ENCODE data around the gene SPNS3. TPM values are rescaled to one million over a fixed set of nuclear protein-coding genes. Genes with fewer than 3 reads are reported as not detected.

Gene SPNS3
- total RNA-seq, 1 experiment from 2014 or later = 15.9 TPM

GRCh38 chr17:4438162-4438944 lies 4.6 kb downstream of the SPNS3 start:
- no peaks in the 10 kb centered on the region for H3K27me3 ChIP-seq (ENCODE audit: insufficient read depth, low read depth)
- no peaks in the 10 kb centered on the region for H4K20me1 ChIP-seq (ENCODE audit: insufficient read depth)
- no peak for DNase-seq
- BruUV-seq (replicated peaks) = no TSS peak
- ChIA-PET POLR2A (ENCODE audit: unreplicated experiment) (no interaction called here), CTCF (no interaction called here)
- no peak overlapping the region for H3K4me2 ChIP-seq
- TF ChIP-seq CTCF (conservative IDR thresholded peaks at IDR 0.05) (no peak), EZH2 (IDR thresholded peaks at IDR 0.05; ENCODE audit: low read depth) (no peak)
- H3K9me3 ChIP-seq (ENCODE audit: insufficient read depth, low read depth) = no peaks in the 10 kb centered on the region
- H3F3A ChIP-seq (ENCODE audit: insufficient read depth, low read depth) = peaks cover 21% of the 10 kb centered on the region; the same call in 1 of the 2 replicates
- intact Hi-C loops (cut with micrococcal nuclease; ENCODE audit: unreplicated experiment) = no loop called here
- H3K4me1 ChIP-seq (replicated peaks; ENCODE audit: insufficient read depth) = no peaks in the 10 kb centered on the region
- no peaks in the 10 kb centered on the region for H3K9me2 ChIP-seq (ENCODE audit: insufficient read depth)
- H3K4me3 ChIP-seq = no peak overlapping the region
- no peak overlapping the region for H2AFZ ChIP-seq
- no peaks in the 10 kb centered on the region for H3K36me3 ChIP-seq (ENCODE audit: low read depth)
- H3K27ac ChIP-seq = no peak overlapping the region
- no peaks in the 10 kb centered on the region for H3K79me2 ChIP-seq (ENCODE audit: low read depth)

GRCh38 chr17:4440021-4440420 lies 6.3 kb downstream of the SPNS3 start:
- H3K4me1 ChIP-seq (replicated peaks; ENCODE audit: insufficient read depth) = peaks cover 10% of the 10 kb centered on the region
- intact Hi-C loops (cut with micrococcal nuclease; ENCODE audit: unreplicated experiment) = no loop called here
- H3K4me3 ChIP-seq = no peak overlapping the region
- no peaks in the 10 kb centered on the region for H4K20me1 ChIP-seq (ENCODE audit: insufficient read depth)
- H3K9me2 ChIP-seq (ENCODE audit: insufficient read depth) = no peaks in the 10 kb centered on the region
- H3K9me3 ChIP-seq (ENCODE audit: insufficient read depth, low read depth) = no peaks in the 10 kb centered on the region
- no peak overlapping the region for H2AFZ ChIP-seq
- no TSS peak for BruUV-seq (replicated peaks)
- no peak overlapping the region for H3K4me2 ChIP-seq
- TF ChIP-seq EZH2 (IDR thresholded peaks at IDR 0.05; ENCODE audit: low read depth) = no peak
- TF ChIP-seq CTCF (conservative IDR thresholded peaks at IDR 0.05) = no peak
- H3K27ac ChIP-seq = no peak overlapping the region
- ChIA-PET CTCF (no interaction called here), POLR2A (ENCODE audit: unreplicated experiment) (interaction anchor here (0.6 kb wide), 1 partner anchor 469 kb away, joined by 3 read pairs; no protein-coding TSS in a partner anchor)
- no peaks in the 10 kb centered on the region for H3K36me3 ChIP-seq (ENCODE audit: low read depth)
- no peaks in the 10 kb centered on the region for H3K27me3 ChIP-seq (ENCODE audit: insufficient read depth, low read depth)
- H3F3A ChIP-seq (ENCODE audit: insufficient read depth, low read depth) = peaks cover 38% of the 10 kb centered on the region
- no peak for DNase-seq
- H3K79me2 ChIP-seq (ENCODE audit: low read depth) = no peaks in the 10 kb centered on the region

GRCh38 chr17:4440690-4441686 lies 7.2 kb downstream of the SPNS3 start:
- ChIA-PET POLR2A (ENCODE audit: unreplicated experiment) (no interaction called here), CTCF (interaction anchor here (0.6 to 0.8 kb wide), 2 partner anchors 16 to 99 kb away, joined by 3 to 5 read pairs; no protein-coding TSS in a partner anchor)
- no peak overlapping the region for H3K4me3 ChIP-seq

More at GRCh38 chr17:4440690-4441686, 7.2 kb downstream of the SPNS3 start:
- Histone ChIP-seq H3K4me2 (no peak overlapping the region), H3K9me3 (ENCODE audit: insufficient read depth, low read depth) (no peaks in the 10 kb centered on the region), H3F3A (ENCODE audit: insufficient read depth, low read depth) (peaks cover 43% of the 10 kb centered on the region), H3K36me3 (ENCODE audit: low read depth) (no peaks in the 10 kb centered on the region), H3K27me3 (ENCODE audit: insufficient read depth, low read depth) (no peaks in the 10 kb centered on the region), H4K20me1 (ENCODE audit: insufficient read depth) (no peaks in the 10 kb centered on the region), H3K4me1 (replicated peaks; ENCODE audit: insufficient read depth) (peaks cover 11% of the 10 kb centered on the region), H3K79me2 (ENCODE audit: low read depth) (no peaks in the 10 kb centered on the region), H2AFZ (no peak overlapping the region), H3K27ac (no peak overlapping the region), H3K9me2 (ENCODE audit: insufficient read depth) (no peaks in the 10 kb centered on the region)
- BruUV-seq (replicated peaks) = no TSS peak
- no peak for TF ChIP-seq CTCF (conservative IDR thresholded peaks at IDR 0.05)
- TF ChIP-seq EZH2 (IDR thresholded peaks at IDR 0.05; ENCODE audit: low read depth) = no peak
- intact Hi-C loops (cut with micrococcal nuclease; ENCODE audit: unreplicated experiment) = no loop called here
- no peak for DNase-seq
